K562 (cell line): ENCODE data around the gene CRTAP.

Experiments
- ATF1 ChIP-seq, 2 experiments: fragments of 450-650 bp in 1 of 2; IDR thresholded peaks; 2 replicates each; pipeline ENCODE4 v1.6.1; 2016; ENCODE audit warnings: missing compliant biosample characterization in 1 of 2, missing genetic modification characterization in 1 of 2
- COPS2 ChIP-seq: fragments of 450-650 bp; conservative IDR thresholded peaks from 2 replicates; pipeline ENCODE4 v1.6.1; 2016; ENCODE audit warnings: mild to moderate bottlenecking, moderate library complexity
- FOSL1 ChIP-seq: fragments of 200-800 bp; sonication (Bioruptor generic); conservative IDR thresholded peaks from 2 replicates; pipeline ENCODE4 v1.6.1; 2016; ENCODE audit warnings: missing genetic modification characterization, missing compliant biosample characterization
- FOXP1 ChIP-seq: sonication (generic); formaldehyde crosslinking; IDR thresholded peaks from 2 replicates; pipeline ENCODE4 v1.8.0; 2022; ENCODE audit warnings: mild to moderate bottlenecking, missing genetic modification reagents
- KLF1 ChIP-seq: fragments of 450-650 bp; IDR thresholded peaks from 2 replicates; pipeline ENCODE4 v1.6.1; 2016; ENCODE audit warnings: missing genetic modification characterization, missing compliant biosample characterization
- ZNF699 ChIP-seq: fragments of 250-450 bp; sonication (Bioruptor Pico); IDR thresholded peaks from 2 replicates; pipeline ENCODE4 v1.8.0; 2021; ENCODE audit warnings: mild to moderate bottlenecking, moderate library complexity; ENCODE audit not compliant: insufficient replicate concordance

GRCh38 chr3:33179132-33179531 is 65.3 kb downstream of the CRTAP start:
- TF ChIP-seq FOSL1 (tag) (no peak), COPS2 (no peak), ATF1 (CRISPR knock-in tag; IDR thresholded peaks at IDR 0.05) (no peak), ATF1 (tag; IDR thresholded peaks at IDR 0.05) (no peak), ZNF699 (CRISPR knock-in tag) (no peak), KLF1 (tag) (no peak), FOXP1 (CRISPR knock-in tag) (no peak)
